A549 (cell line): Measurements from ENCODE around the gene KDM8.

Source experiments
- CTCF ChIP-seq: fragments of >200 bp; sonication (Bioruptor Twin); formaldehyde crosslinking; IDR thresholded peaks from 3 replicates; pipeline ENCODE4 v1.5.1; 2016
- ELK1 ChIP-seq: fragments of 150-350 bp; IDR thresholded peaks from 2 replicates; pipeline ENCODE4 v1.6.1; 2014; ENCODE audit warnings: low read depth, mild to moderate bottlenecking, low read length

- TF ChIP-seq ELK1 = no peak
- no peak for TF ChIP-seq CTCF
These were observed 56.4 kb downstream of the KDM8 start for GRCh38 chr16:27259710-27260109.
